GM23338 (cell line): ENCODE data around the gene LRIG1. TPM values are rescaled to one million over a fixed set of nuclear protein-coding genes. Genes with fewer than 3 reads are reported as not detected.

Source experiments
- ATAC-seq: fragments of 200-7000 bp; cut with Tn5 transposase; 3 replicates; pipeline ENCODE4 v1.9.1; 2020
- DNase-seq: peaks from one replicate; pipeline ENCODE4 v3.0.0-alpha.2; 2015; ENCODE audit warnings: low spot score
- H2AFZ ChIP-seq: fragments of 200-600 bp; sonication (generic); 2 replicates; pipeline ENCODE4 v1.8.0; 2016; ENCODE audit warnings: antibody characterized with exemption, mild to moderate bottlenecking, moderate library complexity
- H3F3A ChIP-seq: fragments of 200-600 bp; sonication (generic); replicated peaks from 2 replicates; pipeline ENCODE4 v1.8.0; 2017; ENCODE audit warnings: antibody characterized with exemption, mixed run types, low read depth
- H3K27ac ChIP-seq: fragments of 200-600 bp; sonication (generic); 2 replicates; pipeline ENCODE4 v1.6.1; 2016; ENCODE audit warnings: low read depth
- H3K27me3 ChIP-seq: fragments of 200-600 bp; sonication (generic); 2 replicates; pipeline ENCODE4 v1.8.0; 2016; ENCODE audit warnings: mild to moderate bottlenecking, mixed run types, moderate library complexity; ENCODE audit not compliant: insufficient read depth
- H3K36me3 ChIP-seq: fragments of 200-600 bp; sonication (generic); 2 replicates; pipeline ENCODE4 v1.8.0; 2016; ENCODE audit warnings: mild to moderate bottlenecking; ENCODE audit not compliant: insufficient read depth
- H3K4me1 ChIP-seq: fragments of 200-600 bp; sonication (generic); 2 replicates; pipeline ENCODE4 v1.8.0; 2016; ENCODE audit warnings: mild to moderate bottlenecking, moderate library complexity; ENCODE audit not compliant: insufficient read depth
- H3K4me2 ChIP-seq: fragments of 200-600 bp; sonication (generic); 2 replicates; pipeline ENCODE4 v1.7.1; 2017; ENCODE audit warnings: mixed run types
- H3K4me3 ChIP-seq: fragments of 200-600 bp; sonication (generic); 2 replicates; pipeline ENCODE4 v1.6.1; 2016; ENCODE audit warnings: mixed run types
- H3K79me2 ChIP-seq: fragments of 200-600 bp; sonication (generic); replicated peaks from 2 replicates; pipeline ENCODE4 v1.8.0; 2017; ENCODE audit warnings: mild to moderate bottlenecking; ENCODE audit not compliant: insufficient read depth
- H3K9me2 ChIP-seq: fragments of 200-600 bp; sonication (generic); 2 replicates; pipeline ENCODE4 v1.8.0; 2017; ENCODE audit not compliant: insufficient read depth
- H4K20me1 ChIP-seq: fragments of 200-600 bp; sonication (generic); replicated peaks from 2 replicates; pipeline ENCODE4 v1.8.0; 2017; ENCODE audit warnings: mild to moderate bottlenecking; ENCODE audit not compliant: insufficient read depth
- H3K27ac Mint-ChIP-seq: 2 replicates; pipeline ENCODE4 v1.8.0; 2020; ENCODE audit warnings: inconsistent platforms, mild to moderate bottlenecking, moderate library complexity, mixed read lengths
- H3K27me3 Mint-ChIP-seq: 3 replicates; pipeline ENCODE4 v1.8.0; 2022; ENCODE audit warnings: low read depth, mild to moderate bottlenecking, moderate library complexity, mixed read lengths, inconsistent platforms; ENCODE audit not compliant: insufficient read depth, poor library complexity
- H3K36me3 Mint-ChIP-seq: 3 replicates; pipeline ENCODE4 v1.8.0; 2021; ENCODE audit warnings: low read depth, mild to moderate bottlenecking, inconsistent platforms, moderate library complexity, mixed read lengths
- H3K4me1 Mint-ChIP-seq: 3 replicates; pipeline ENCODE4 v1.8.0; 2020; ENCODE audit warnings: mild to moderate bottlenecking, inconsistent platforms, mixed read lengths
- H3K4me3 Mint-ChIP-seq: 3 replicates; pipeline ENCODE4 v1.8.0; 2021; ENCODE audit warnings: moderate library complexity, mild to moderate bottlenecking, inconsistent platforms, mixed read lengths
- H3K9me3 Mint-ChIP-seq: 3 replicates; pipeline ENCODE4 v1.8.0; 2020; ENCODE audit warnings: moderate library complexity, mild to moderate bottlenecking, inconsistent platforms, mixed read lengths
- CREB1 ChIP-seq: fragments of 250-450 bp; sonication (Bioruptor Pico); IDR thresholded peaks from 2 replicates; pipeline ENCODE4 v1.5.0; 2020; ENCODE audit warnings: low read depth, mild to moderate bottlenecking, moderate library complexity
- CTCF ChIP-seq, 2 experiments: fragments of 200-600 bp in 1 of 2; sonication (generic) in 1 of 2; conservative IDR thresholded peaks; 2 replicates each; pipeline versions ENCODE4 v1.5.1 to v1.6.1; 2016 to 2017; ENCODE audit warnings: antibody characterized with exemption in 2 of 2, low read depth in 2 of 2, mild to moderate bottlenecking in 2 of 2, moderate library complexity in 1 of 2
- ETS1 ChIP-seq: IDR thresholded peaks from 2 replicates; pipeline ENCODE4 v1.6.1; 2016; ENCODE audit warnings: antibody characterized with exemption
- EZH2 ChIP-seq: fragments of 200-600 bp; sonication (generic); IDR thresholded peaks from one replicate; pipeline ENCODE4 v1.8.0; 2017; ENCODE audit warnings: antibody characterized with exemption, mild to moderate bottlenecking, low read depth; ENCODE audit not compliant: unreplicated experiment
- EZH2phosphoT487 ChIP-seq: fragments of 200-600 bp; sonication (generic); IDR thresholded peaks from one replicate; pipeline ENCODE4 v1.8.1; 2018; ENCODE audit warnings: antibody characterized with exemption; ENCODE audit not compliant: unreplicated experiment
- JUNB ChIP-seq: IDR thresholded peaks from one replicate; pipeline ENCODE4 v1.6.1; 2016; ENCODE audit warnings: antibody characterized with exemption; ENCODE audit not compliant: unreplicated experiment
- NANOG ChIP-seq: IDR thresholded peaks from 2 replicates; pipeline ENCODE4 v1.6.1; 2016; ENCODE audit warnings: antibody characterized with exemption, borderline replicate concordance
- POLR2AphosphoS5 ChIP-seq: IDR thresholded peaks from 2 replicates; pipeline ENCODE4 v1.6.1; 2016; ENCODE audit warnings: antibody characterized with exemption, low read depth
- REST ChIP-seq: IDR thresholded peaks from one replicate; pipeline ENCODE4 v1.6.1; 2018; ENCODE audit warnings: antibody characterized with exemption; ENCODE audit not compliant: unreplicated experiment
- STAT1 ChIP-seq: IDR thresholded peaks from one replicate; pipeline ENCODE4 v1.6.1; 2016; ENCODE audit warnings: antibody characterized with exemption; ENCODE audit not compliant: unreplicated experiment
- ZNF114 ChIP-seq: fragments of 250-450 bp; sonication (Bioruptor Pico); IDR thresholded peaks from 2 replicates; pipeline ENCODE4 v1.5.0; 2020; ENCODE audit warnings: mild to moderate bottlenecking, moderate library complexity
- ZNF331 ChIP-seq: fragments of 250-450 bp; sonication (Bioruptor Pico); IDR thresholded peaks from 2 replicates; pipeline ENCODE4 v1.5.0; 2020; ENCODE audit warnings: low read depth, mild to moderate bottlenecking, moderate library complexity
- polyA plus RNA-seq: library from polyadenylated mRNA; unstranded; fragments of >200 nt; fragmentation: Nextera tagmentation; extraction: Ambion mirVana; gene quantifications from 2 replicates; pipeline ENCODE4 v1.2.1, GENCODE V29; 2016
- total RNA-seq: library from RNA; depleted of rRNA; stranded (reverse); fragments of >200 nt; shearing (Covaris generic); gene quantifications from 2 replicates; pipeline ENCODE4 v1.2.3, GENCODE V29; 2014

LRIG1 gene
- total and polyA plus RNA-seq, 2 experiments from 2014 or later, result 40.0 to 134 TPM

- no peak for TF ChIP-seq EZH2phosphoT487
Measured at GRCh38 chr3:66376568-66376967, 124.3 kb downstream of the LRIG1 start (continued).

- no peaks in the 10 kb centered on the region for H3K4me1 Mint-ChIP-seq
- Histone ChIP-seq H2AFZ (no peak overlapping the region), H4K20me1 (no peaks in the 10 kb centered on the region; the same call in 1 of the 2 replicates), H3K4me3 (no peak overlapping the region), H3F3A (peaks cover 4% of the 10 kb centered on the region; the same call in 1 of the 2 replicates), H3K27ac (no peak overlapping the region), H3K36me3 (peaks cover 4% of the 10 kb centered on the region; the same call in 1 of the 2 replicates), H3K4me1 (no peaks in the 10 kb centered on the region), H3K4me2 (no peak overlapping the region), H3K79me2 (no peaks in the 10 kb centered on the region), H3K9me2 (no peaks in the 10 kb centered on the region), H3K27me3 (no peaks in the 10 kb centered on the region)
- no peaks in the 10 kb centered on the region for H3K9me3 Mint-ChIP-seq
- peaks cover 2% of the 10 kb centered on the region for H3K27me3 Mint-ChIP-seq
- ATAC-seq, result peak; percentile 95
- H3K27ac Mint-ChIP-seq, result no peak overlapping the region
- DNase-seq, result peak; percentile 89
- H3K36me3 Mint-ChIP-seq, result peaks cover 31% of the 10 kb centered on the region
- H3K4me3 Mint-ChIP-seq, result no peak overlapping the region
- no peak for TF ChIP-seq ZNF331
- no peak for TF ChIP-seq REST
- no peak for TF ChIP-seq ETS1
- no peak for TF ChIP-seq CREB1 (CRISPR knock-in tag)
- TF ChIP-seq EZH2phosphoT487, result no peak
- TF ChIP-seq ZNF114 (CRISPR knock-in tag), result no peak
- no peak for TF ChIP-seq EZH2
- no peak for TF ChIP-seq STAT1
- peak; percentile 70 to 96 for TF ChIP-seq CTCF (conservative IDR thresholded peaks at IDR 0.05; ENCODE audit: low read depth in 2 of 2)
- TF ChIP-seq NANOG, result no peak
- no peak for TF ChIP-seq JUNB
- TF ChIP-seq POLR2AphosphoS5, result no peak
Measured at GRCh38 chr3:66372681-66373350, 128.0 kb downstream of the LRIG1 start.
